Measurements from ENCODE around the gene COQ8A. TPM values are rescaled to one million over a fixed set of nuclear protein-coding genes. Genes with fewer than 3 reads are reported as not detected.

Gene COQ8A
- total RNA-seq, 1 experiment from 2014 or later: 35.3 TPM

GRCh38 chr1:226920446-226920894 lies 19.6 kb upstream of the COQ8A start:
- ChIA-PET RAD21 (ENCODE audit: low non-redundant PET in 1 of 2, low total read pairs in 2 of 2, uncharacterized antibody in 2 of 2, unreplicated experiment in 2 of 2) (no interaction called here), CTCF (no interaction called here), POLR2A (no interaction called here)
- no peak overlapping the region for H3K27ac ChIP-seq (ENCODE audit: low read depth, low read length)
- no peaks in the 10 kb centered on the region for H3K4me1 ChIP-seq (ENCODE audit: control insufficient read depth in 1 of 2, insufficient read depth in 2 of 2, low read length in 2 of 2)
- H3K9ac ChIP-seq (ENCODE audit: low read length): no peak overlapping the region
- intact Hi-C loops (cut with micrococcal nuclease): no loop called here
- DNase-seq (ENCODE audit: low read depth, low spot score) (no peak), ATAC-seq (no peak)
- H3K36me3 ChIP-seq (ENCODE audit: control insufficient read depth in 1 of 2, insufficient read depth in 2 of 2, low read length in 2 of 2): no peaks in the 10 kb centered on the region
- H3K27me3 ChIP-seq (ENCODE audit: insufficient read depth, low read length): no peaks in the 10 kb centered on the region
- H2AFZ ChIP-seq (ENCODE audit: low read depth, low read length, poor library complexity, severe bottlenecking): no peak overlapping the region
- BruUV-seq (replicated peaks): no TSS peak
- no peak overlapping the region for H3K4me3 ChIP-seq (replicated peaks in 1 of 2; ENCODE audit: low read depth in 1 of 2, low read length in 2 of 2)
- no peaks in the 10 kb centered on the region for H4K20me1 ChIP-seq (ENCODE audit: insufficient read depth)
- no peaks in the 10 kb centered on the region for H3K9me2 ChIP-seq (ENCODE audit: insufficient read depth)
- TF ChIP-seq ELF1 (IDR thresholded peaks at IDR 0.05; ENCODE audit: borderline replicate concordance, low read depth) (no peak), CTCF (IDR thresholded peaks at IDR 0.05 in 2 of 3, conservative IDR thresholded peaks at IDR 0.05 in 1 of 3; ENCODE audit: borderline replicate concordance in 1 of 3, insufficient read depth in 1 of 3, low read depth in 2 of 3, low read length in 2 of 3) (no peak), SIN3A (IDR thresholded peaks at IDR 0.05; ENCODE audit: low read depth) (no peak), RAD21 (IDR thresholded peaks at IDR 0.05; ENCODE audit: low read depth) (no peak), YY1 (IDR thresholded peaks at IDR 0.05; ENCODE audit: extremely low read depth, insufficient replicate concordance, low read depth, low read length) (no peak), MAX (IDR thresholded peaks at IDR 0.05) (no peak), ZBTB33 (IDR thresholded peaks at IDR 0.05; ENCODE audit: extremely low read depth, insufficient replicate concordance, low read length) (no peak), CEBPB (IDR thresholded peaks at IDR 0.05; ENCODE audit: low read depth) (no peak), SP1 (IDR thresholded peaks at IDR 0.05; ENCODE audit: low read depth) (no peak), EGR1 (IDR thresholded peaks at IDR 0.05; ENCODE audit: low read depth) (no peak), ATF3 (IDR thresholded peaks at IDR 0.05) (no peak), EZH2 (IDR thresholded peaks at IDR 0.05) (no peak), SRF (IDR thresholded peaks at IDR 0.05; ENCODE audit: low read depth) (no peak), JUND (IDR thresholded peaks at IDR 0.05) (no peak), FOSL1 (IDR thresholded peaks at IDR 0.05; ENCODE audit: low read depth) (no peak), CBX3 (IDR thresholded peaks at IDR 0.05; ENCODE audit: low read depth) (no peak), POLR2AphosphoS5 (IDR thresholded peaks at IDR 0.05; ENCODE audit: low read depth, low read length) (no peak), TCF7L2 (IDR thresholded peaks at IDR 0.05; ENCODE audit: borderline replicate concordance, extremely low read depth, insufficient read depth, insufficient read length) (no peak), POLR2A (IDR thresholded peaks at IDR 0.05; ENCODE audit: borderline replicate concordance, extremely low read depth, insufficient read depth, insufficient read length) (no peak)
- H3K9me3 ChIP-seq (ENCODE audit: control insufficient read depth in 1 of 2, insufficient read depth in 1 of 2, low read depth in 1 of 2, low read length in 2 of 2): no peaks in the 10 kb centered on the region
- no peak overlapping the region for H3K4me2 ChIP-seq (ENCODE audit: low read length)
- no peaks in the 10 kb centered on the region for H3K79me2 ChIP-seq (ENCODE audit: insufficient read depth, low read length)
